GM21825 (cell line): ENCODE measurements around the gene DPT.

Experiments
- ATAC-seq: cut with Tn5 transposase; IDR thresholded peaks from one replicate; pipeline ENCODE4 v1.9.1; 2021; ENCODE audit warnings: mild to moderate bottlenecking, moderate library complexity; ENCODE audit not compliant: unreplicated experiment

Gene DPT

GRCh38 chr1:168736520-168736919 is 7.5 kb upstream of the DPT start:
- no peak for ATAC-seq

- no peak for ATAC-seq
Measured at GRCh38 chr1:168735974-168736373, 7.0 kb upstream of the DPT start.

- no peak for ATAC-seq
Measured at GRCh38 chr1:168734946-168735345, 5.9 kb upstream of the DPT start.

GRCh38 chr1:168734271-168734670 is 5.3 kb upstream of the DPT start:
- ATAC-seq: no peak

GRCh38 chr1:168733241-168733640 is 4.2 kb upstream of the DPT start:
- ATAC-seq: no peak

GRCh38 chr1:168732736-168733135 is 3.7 kb upstream of the DPT start:
- ATAC-seq: no peak

GRCh38 chr1:168731244-168731953 is 2.4 kb upstream of the DPT start:
- ATAC-seq: no peak

GRCh38 chr1:168729405-168729802 is 398 bp upstream of the DPT start:
- no peak for ATAC-seq

- ATAC-seq: no peak
Measured at GRCh38 chr1:168726719-168727118, 2.3 kb downstream of the DPT start.

- no peak for ATAC-seq
Measured at GRCh38 chr1:168726281-168726680, 2.7 kb downstream of the DPT start.

- ATAC-seq: no peak
Measured at GRCh38 chr1:168725831-168726230, 3.2 kb downstream of the DPT start.

- no peak for ATAC-seq
Measured at GRCh38 chr1:168725060-168725459, 3.9 kb downstream of the DPT start.

- no peak for ATAC-seq
Measured at GRCh38 chr1:168723000-168723399, 6.0 kb downstream of the DPT start.

GRCh38 chr1:168720839-168721238 is 8.2 kb downstream of the DPT start:
- no peak for ATAC-seq

GRCh38 chr1:168719306-168720111 is 9.5 kb downstream of the DPT start:
- peak; percentile 73 for ATAC-seq

GRCh38 chr1:168717906-168718891 is 10.8 kb downstream of the DPT start:
- no peak for ATAC-seq

- no peak for ATAC-seq
Measured at GRCh38 chr1:168714012-168714411, 15.0 kb downstream of the DPT start.

GRCh38 chr1:168709405-168710363 is 19.3 kb downstream of the DPT start:
- no peak for ATAC-seq

- no peak for ATAC-seq
Measured at GRCh38 chr1:168708698-168709404, 20.2 kb downstream of the DPT start.
